22Rv1 (cell line): ENCODE data around the gene BICRAL.
A peak's percentile ranks its signal among the peaks of the same experiment; 100 is the strongest.

ENCODE experiments used
- H3K27ac ChIP-seq: fragments of 450-650 bp; 2 replicates; pipeline ENCODE4 v1.5.1; 2017
- ZFX ChIP-seq: fragments of 450-650 bp; IDR thresholded peaks from 2 replicates; pipeline ENCODE4 v1.6.1; 2017; ENCODE audit warnings: antibody characterized with exemption, borderline replicate concordance
- TF ChIP-seq, protein P1 (sequence below): fragments of 450-650 bp; IDR thresholded peaks from 2 replicates; pipeline ENCODE4 v1.5.1; 2017; ENCODE audit warnings: mild to moderate bottlenecking

The BICRAL gene

DNA sequence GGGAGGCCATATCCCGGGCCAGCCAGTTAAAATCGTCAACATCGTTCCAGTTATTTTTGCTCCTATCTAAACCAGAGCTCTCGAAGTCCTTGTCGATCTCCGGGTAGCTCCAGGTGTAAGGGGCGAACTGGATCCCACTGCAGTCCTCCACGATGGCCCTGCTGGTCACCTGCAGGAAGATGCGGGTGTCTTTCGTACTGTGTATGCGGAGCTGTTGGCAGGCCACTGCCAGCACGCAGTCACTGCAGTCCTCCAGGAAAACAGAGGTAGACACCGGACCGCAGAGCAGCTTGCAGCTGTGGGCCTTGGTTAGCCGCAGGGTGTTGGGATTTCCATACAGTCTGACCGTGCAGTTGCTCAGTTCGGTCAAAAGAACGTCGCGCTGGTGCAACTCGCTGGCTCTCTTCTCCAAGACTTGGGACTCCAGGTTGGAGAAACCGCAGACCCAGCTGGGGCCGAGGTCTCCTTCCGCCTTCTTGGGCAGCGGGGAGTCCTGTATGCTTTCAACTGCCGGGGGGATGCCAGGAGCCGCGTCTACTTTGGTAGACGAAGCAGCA lies 36.7 kb upstream of the BICRAL start:
- no peak for TF ChIP-seq ZFX
- TF ChIP-seq, protein P1, sequence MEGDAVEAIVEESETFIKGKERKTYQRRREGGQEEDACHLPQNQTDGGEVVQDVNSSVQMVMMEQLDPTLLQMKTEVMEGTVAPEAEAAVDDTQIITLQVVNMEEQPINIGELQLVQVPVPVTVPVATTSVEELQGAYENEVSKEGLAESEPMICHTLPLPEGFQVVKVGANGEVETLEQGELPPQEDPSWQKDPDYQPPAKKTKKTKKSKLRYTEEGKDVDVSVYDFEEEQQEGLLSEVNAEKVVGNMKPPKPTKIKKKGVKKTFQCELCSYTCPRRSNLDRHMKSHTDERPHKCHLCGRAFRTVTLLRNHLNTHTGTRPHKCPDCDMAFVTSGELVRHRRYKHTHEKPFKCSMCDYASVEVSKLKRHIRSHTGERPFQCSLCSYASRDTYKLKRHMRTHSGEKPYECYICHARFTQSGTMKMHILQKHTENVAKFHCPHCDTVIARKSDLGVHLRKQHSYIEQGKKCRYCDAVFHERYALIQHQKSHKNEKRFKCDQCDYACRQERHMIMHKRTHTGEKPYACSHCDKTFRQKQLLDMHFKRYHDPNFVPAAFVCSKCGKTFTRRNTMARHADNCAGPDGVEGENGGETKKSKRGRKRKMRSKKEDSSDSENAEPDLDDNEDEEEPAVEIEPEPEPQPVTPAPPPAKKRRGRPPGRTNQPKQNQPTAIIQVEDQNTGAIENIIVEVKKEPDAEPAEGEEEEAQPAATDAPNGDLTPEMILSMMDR = no peak
- peak overlapping the region; percentile 92 for H3K27ac ChIP-seq

GRCh38 chr6:42745640-42746462 lies 36.0 kb upstream of the BICRAL start, which contains the start of gene TBCC:
Gene TBCC (minus strand): TSS chr6:42746103. CDS start chr6:42746073, 30 bp downstream.
- TF ChIP-seq, protein P1 = no peak
- peak within 1 kb of the TSS; percentile 92 for H3K27ac ChIP-seq

- no peak for TF ChIP-seq ZFX
- TF ChIP-seq, protein P1 = no peak
- H3K27ac ChIP-seq = peak overlapping the region; percentile 92
These were observed 35.1 kb upstream of the BICRAL start for GRCh38 chr6:42746463-42747391.

GRCh38 chr6:42748203-42748898 lies 33.5 kb upstream of the BICRAL start:
- TF ChIP-seq, protein P1 = no peak
- no peak for TF ChIP-seq ZFX
- H3K27ac ChIP-seq = peak overlapping the region; percentile 92

GRCh38 chr6:42751055-42751454 lies 30.8 kb upstream of the BICRAL start:
- no peak overlapping the region for H3K27ac ChIP-seq
- TF ChIP-seq, protein P1 = no peak
- TF ChIP-seq ZFX = no peak

DNA sequence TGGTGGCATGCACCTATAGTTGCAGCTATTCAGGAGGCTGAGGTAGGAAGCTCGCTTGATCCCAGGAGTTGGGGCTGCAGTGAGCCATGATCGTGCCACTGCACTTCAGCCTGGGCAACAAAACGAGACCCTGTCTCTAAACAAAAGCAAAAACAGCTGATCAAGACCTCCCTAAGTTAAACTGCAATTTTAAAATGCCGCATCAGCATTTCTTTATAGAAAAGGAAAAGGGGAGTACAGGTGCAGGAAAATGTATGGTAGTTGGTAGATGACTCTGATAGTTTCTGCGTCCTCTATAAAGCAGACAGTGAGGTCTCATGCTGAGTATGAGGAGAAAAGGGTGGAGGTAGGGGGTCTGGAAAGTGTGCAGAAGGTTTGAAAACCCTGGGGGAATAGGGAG lies 27.1 kb upstream of the BICRAL start:
- no peak overlapping the region for H3K27ac ChIP-seq
- no peak for TF ChIP-seq ZFX
- TF ChIP-seq, protein P1 = no peak
